Measurements from ENCODE around the gene ADARB2.

The ADARB2 gene

DNA sequence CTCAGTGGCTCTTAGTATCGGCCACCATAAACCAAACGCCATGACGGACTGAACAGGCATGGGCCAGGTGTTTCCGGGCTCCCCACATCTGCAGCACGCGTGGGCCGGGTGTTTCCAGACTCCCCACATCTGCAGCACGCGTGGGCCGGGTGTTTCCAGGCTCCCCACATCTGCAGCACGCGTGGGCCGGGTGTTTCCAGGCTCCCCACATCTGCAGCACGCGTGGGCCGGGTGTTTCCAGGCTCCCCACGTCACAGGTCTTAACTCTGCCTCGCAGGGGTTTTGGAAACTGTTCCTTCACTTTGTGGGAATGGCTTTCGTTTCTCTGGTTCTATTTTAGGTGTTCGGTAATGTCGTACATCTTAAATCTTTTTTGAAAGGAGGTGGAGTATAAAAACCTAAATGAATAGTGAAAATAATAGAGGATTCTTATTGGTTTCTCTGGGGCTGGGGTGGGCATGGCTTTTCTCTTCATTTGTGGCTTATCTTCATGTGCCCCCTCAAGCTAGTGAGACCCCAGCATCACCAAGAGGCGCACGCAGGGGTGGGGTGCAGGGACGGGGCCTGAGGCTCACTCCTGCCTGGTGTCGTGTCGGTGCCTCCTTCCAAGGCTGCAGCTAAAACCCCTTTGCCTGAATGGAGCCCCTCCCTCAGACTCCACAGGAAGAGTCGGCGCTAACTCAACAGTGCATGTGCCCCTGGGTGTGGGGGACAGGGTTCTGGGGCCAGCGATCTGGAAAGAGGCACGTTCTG is 554.9 kb downstream of the ADARB2 start:
- TF ChIP-seq FOXP2 (optimal IDR thresholded peaks at IDR 0.05; ENCODE audit: borderline replicate concordance, extremely low read depth, extremely low read length, insufficient read depth) (no peak), SIN3A (IDR thresholded peaks at IDR 0.05; ENCODE audit: borderline replicate concordance, insufficient read depth, low read length) (no peak), POLR2AphosphoS5 (IDR thresholded peaks at IDR 0.05; ENCODE audit: low read depth, low read length) (no peak), TAF1 (IDR thresholded peaks at IDR 0.05; ENCODE audit: borderline replicate concordance, insufficient read depth, low read length) (no peak)
- TF ChIP-seq, protein P1, sequence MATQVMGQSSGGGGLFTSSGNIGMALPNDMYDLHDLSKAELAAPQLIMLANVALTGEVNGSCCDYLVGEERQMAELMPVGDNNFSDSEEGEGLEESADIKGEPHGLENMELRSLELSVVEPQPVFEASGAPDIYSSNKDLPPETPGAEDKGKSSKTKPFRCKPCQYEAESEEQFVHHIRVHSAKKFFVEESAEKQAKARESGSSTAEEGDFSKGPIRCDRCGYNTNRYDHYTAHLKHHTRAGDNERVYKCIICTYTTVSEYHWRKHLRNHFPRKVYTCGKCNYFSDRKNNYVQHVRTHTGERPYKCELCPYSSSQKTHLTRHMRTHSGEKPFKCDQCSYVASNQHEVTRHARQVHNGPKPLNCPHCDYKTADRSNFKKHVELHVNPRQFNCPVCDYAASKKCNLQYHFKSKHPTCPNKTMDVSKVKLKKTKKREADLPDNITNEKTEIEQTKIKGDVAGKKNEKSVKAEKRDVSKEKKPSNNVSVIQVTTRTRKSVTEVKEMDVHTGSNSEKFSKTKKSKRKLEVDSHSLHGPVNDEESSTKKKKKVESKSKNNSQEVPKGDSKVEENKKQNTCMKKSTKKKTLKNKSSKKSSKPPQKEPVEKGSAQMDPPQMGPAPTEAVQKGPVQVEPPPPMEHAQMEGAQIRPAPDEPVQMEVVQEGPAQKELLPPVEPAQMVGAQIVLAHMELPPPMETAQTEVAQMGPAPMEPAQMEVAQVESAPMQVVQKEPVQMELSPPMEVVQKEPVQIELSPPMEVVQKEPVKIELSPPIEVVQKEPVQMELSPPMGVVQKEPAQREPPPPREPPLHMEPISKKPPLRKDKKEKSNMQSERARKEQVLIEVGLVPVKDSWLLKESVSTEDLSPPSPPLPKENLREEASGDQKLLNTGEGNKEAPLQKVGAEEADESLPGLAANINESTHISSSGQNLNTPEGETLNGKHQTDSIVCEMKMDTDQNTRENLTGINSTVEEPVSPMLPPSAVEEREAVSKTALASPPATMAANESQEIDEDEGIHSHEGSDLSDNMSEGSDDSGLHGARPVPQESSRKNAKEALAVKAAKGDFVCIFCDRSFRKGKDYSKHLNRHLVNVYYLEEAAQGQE (IDR thresholded peaks at IDR 0.05; ENCODE audit: insufficient read depth in 1 of 2, low read depth in 2 of 2, low read length in 2 of 2) = no peak

DNA sequence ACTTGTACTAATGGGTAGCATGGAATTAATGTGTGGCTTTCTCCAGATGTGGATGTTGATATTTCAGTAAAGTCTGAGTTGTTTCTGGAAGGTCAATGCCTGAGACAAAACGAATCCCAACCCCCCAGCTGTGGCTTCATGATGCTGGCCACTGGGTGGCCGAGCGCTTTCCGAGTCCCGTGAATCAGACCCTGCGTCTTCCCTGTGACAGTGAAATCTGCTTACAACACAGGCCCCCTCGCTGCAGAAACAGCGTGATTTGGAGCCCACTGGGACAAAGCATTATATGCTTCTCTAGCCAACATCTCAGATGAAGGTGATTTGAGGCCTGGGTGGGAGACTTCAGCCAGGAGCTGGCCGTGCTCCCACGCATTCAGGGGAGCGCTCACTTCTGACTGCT is 556.5 kb downstream of the ADARB2 start:
- TF ChIP-seq SIN3A (IDR thresholded peaks at IDR 0.05; ENCODE audit: borderline replicate concordance, insufficient read depth, low read length) (no peak), FOXP2 (optimal IDR thresholded peaks at IDR 0.05; ENCODE audit: borderline replicate concordance, extremely low read depth, extremely low read length, insufficient read depth) (no peak), POLR2AphosphoS5 (IDR thresholded peaks at IDR 0.05; ENCODE audit: low read depth, low read length) (no peak), TAF1 (IDR thresholded peaks at IDR 0.05; ENCODE audit: borderline replicate concordance, insufficient read depth, low read length) (no peak)
- TF ChIP-seq, protein P1 (IDR thresholded peaks at IDR 0.05; ENCODE audit: insufficient read depth in 1 of 2, low read depth in 2 of 2, low read length in 2 of 2) = no peak

DNA sequence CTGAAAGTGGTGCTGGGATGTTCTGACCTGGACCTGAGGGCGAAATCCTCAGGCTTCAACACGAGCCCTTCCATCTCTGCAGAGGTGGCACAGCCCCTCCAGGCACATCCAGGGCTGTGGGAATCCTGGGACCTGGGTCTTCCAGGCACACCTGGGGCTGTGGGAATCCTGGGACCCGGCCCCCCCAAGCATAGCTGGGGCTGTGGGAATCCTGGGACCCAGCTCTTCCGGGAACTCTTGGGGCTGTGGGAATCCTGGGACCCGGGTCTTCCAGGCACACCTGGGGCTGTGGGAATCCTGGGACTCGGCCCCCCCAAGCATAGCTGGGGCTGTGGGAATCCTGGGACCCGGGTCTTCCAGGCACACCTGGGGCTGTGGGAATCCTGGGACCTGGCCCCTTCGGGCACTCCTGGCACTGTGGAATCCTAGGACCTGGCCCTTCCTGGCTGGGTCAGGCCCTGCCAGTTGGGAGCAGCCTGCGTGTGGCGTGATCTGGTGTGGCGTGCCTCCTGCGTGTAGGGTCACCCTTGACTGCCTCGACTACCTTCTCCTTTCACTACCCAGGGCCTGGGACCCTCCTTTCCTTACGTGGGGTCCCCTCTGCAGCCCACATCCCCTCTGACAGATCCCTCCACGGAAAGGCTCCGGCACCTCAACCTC is 557.1 kb downstream of the ADARB2 start:
- TF ChIP-seq, protein P1 (IDR thresholded peaks at IDR 0.05; ENCODE audit: insufficient read depth in 1 of 2, low read depth in 2 of 2, low read length in 2 of 2) = no peak
- TF ChIP-seq FOXP2 (optimal IDR thresholded peaks at IDR 0.05; ENCODE audit: borderline replicate concordance, extremely low read depth, extremely low read length, insufficient read depth) (no peak), SIN3A (IDR thresholded peaks at IDR 0.05; ENCODE audit: borderline replicate concordance, insufficient read depth, low read length) (no peak), POLR2AphosphoS5 (IDR thresholded peaks at IDR 0.05; ENCODE audit: low read depth, low read length) (no peak), TAF1 (IDR thresholded peaks at IDR 0.05; ENCODE audit: borderline replicate concordance, insufficient read depth, low read length) (no peak)

DNA sequence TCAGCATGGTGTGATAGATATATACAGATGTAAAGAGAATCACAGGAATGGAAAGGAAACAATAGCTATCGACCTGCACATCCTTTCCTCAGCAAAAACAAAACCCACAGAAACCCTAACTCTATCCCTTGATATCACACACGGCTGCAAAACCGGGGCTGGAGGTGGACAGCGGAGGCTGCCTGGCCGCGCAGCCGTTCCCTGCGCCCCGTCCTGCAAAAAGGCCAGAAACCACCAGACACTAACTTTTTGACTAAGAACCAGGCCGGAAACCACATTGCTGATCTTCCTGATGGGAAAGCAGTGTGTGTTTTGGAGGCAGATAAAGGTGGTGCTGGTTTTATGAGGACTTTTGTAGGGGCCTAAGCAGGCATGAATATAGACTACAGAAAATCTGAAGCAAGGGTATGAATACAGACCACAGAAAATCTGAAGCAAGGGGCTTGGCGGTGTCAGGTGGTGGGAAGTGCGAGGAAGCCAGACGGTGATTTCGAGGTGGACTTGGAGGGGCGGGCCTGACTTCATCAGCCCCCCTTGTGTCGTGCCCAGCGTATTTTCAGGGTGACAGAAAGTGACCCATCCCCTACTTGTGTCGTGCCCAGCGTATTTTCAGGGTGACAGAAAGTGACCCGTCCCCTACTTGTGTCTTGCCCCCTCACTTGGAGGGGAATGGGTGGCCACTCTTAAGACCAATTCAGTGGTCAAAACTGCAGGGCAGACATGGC is 557.8 kb downstream of the ADARB2 start:
- TF ChIP-seq SIN3A (IDR thresholded peaks at IDR 0.05; ENCODE audit: borderline replicate concordance, insufficient read depth, low read length) (no peak), POLR2AphosphoS5 (IDR thresholded peaks at IDR 0.05; ENCODE audit: low read depth, low read length) (no peak), FOXP2 (optimal IDR thresholded peaks at IDR 0.05; ENCODE audit: borderline replicate concordance, extremely low read depth, extremely low read length, insufficient read depth) (no peak), TAF1 (IDR thresholded peaks at IDR 0.05; ENCODE audit: borderline replicate concordance, insufficient read depth, low read length) (no peak)
- TF ChIP-seq, protein P1 (IDR thresholded peaks at IDR 0.05; ENCODE audit: insufficient read depth in 1 of 2, low read depth in 2 of 2, low read length in 2 of 2) = no peak
